Measurements from ENCODE around the gene CEP85. TPM values are rescaled to one million over a fixed set of nuclear protein-coding genes. Genes with fewer than 3 reads are reported as not detected.

Gene CEP85
- total and polyA plus RNA-seq, 10 of the 15 experiments (the other 5 are each of a cell fraction or from before 2014, with no cell fraction given): 8.4 to 26.8 (median 21.5) TPM

DNA sequence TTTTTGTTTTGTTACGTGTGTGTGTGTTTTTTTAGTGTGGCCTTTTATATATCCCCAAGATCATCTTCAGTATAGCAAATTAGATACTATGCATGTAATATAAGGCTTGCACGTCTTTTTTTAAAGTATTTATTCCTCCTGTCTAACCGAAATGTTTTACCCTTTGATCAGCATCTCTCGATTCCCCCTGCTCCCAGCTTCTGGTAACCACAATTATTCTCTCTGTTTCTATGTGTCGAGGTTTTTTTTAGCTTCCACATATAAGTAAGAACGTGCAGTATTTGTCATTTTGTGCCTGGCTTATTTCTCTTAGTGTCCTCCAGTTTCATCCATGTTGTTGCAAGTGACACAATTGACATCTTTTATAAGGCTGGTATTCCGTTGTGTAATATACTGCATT lies 18.7 kb downstream of the CEP85 start:
- Histone ChIP-seq H3K9me3 (replicated peaks; ENCODE audit: control insufficient read depth, insufficient read depth, low read length) (no peaks in the 10 kb centered on the region), H3K4me2 (ENCODE audit: control insufficient read depth, insufficient read depth) (no peak overlapping the region), H3K27me3 (replicated peaks in 1 of 2; ENCODE audit: control insufficient read depth in 2 of 2, insufficient read depth in 2 of 2, low read length in 1 of 2) (no peaks in the 10 kb centered on the region), H3K9ac (ENCODE audit: control insufficient read depth, insufficient read depth, low read length) (no peak overlapping the region), H3K36me3 (ENCODE audit: control insufficient read depth in 2 of 2, insufficient read depth in 2 of 2, low read length in 1 of 2) (peaks cover 7 to 8% of the 10 kb centered on the region in 2 experiments), H3K27ac (ENCODE audit: control insufficient read depth, insufficient read depth) (no peak overlapping the region), H2AFZ (ENCODE audit: control insufficient read depth, low read depth, low read length) (no peak overlapping the region), H3K4me1 (ENCODE audit: control insufficient read depth, insufficient read depth, low read length) (no peaks in the 10 kb centered on the region), H4K20me1 (ENCODE audit: control insufficient read depth, insufficient read depth) (no peaks in the 10 kb centered on the region), H3K79me2 (ENCODE audit: control insufficient read depth, insufficient read depth, low read length) (no peaks in the 10 kb centered on the region), H3K4me3 (no peak overlapping the region)
- in situ Hi-C loops (cut with MboI) (no loop called here), intact Hi-C loops (cut with micrococcal nuclease; ENCODE audit: unreplicated experiment) (no loop called here)
- 49% methylated on average over 7 of the region's 7 CpGs for WGBS (ENCODE audit: insufficient coverage, insufficient replicate concordance, low lambda C conversion rate, missing lambda C conversion rate)
- no TSS peak for BruUV-seq (replicated peaks)
- SMC1A ChIA-PET (ENCODE audit: uncharacterized antibody, unreplicated experiment): no interaction called here
- CTCF ChIA-PET: interaction anchor here (1.0 kb wide), 1 partner anchor 9 kb away, joined by 3 read pairs; no protein-coding TSS in a partner anchor
- POLR2A ChIA-PET: no interaction called here
- DNase-seq (ENCODE audit: low read depth, low spot score) (no peak), FAIRE-seq (no peak), ATAC-seq (no peak)
- TF ChIP-seq RUNX3 (IDR thresholded peaks at IDR 0.05; ENCODE audit: low read length): peak; percentile 38; the same call in 1 of the 2 replicates
- TF ChIP-seq, protein P1, sequence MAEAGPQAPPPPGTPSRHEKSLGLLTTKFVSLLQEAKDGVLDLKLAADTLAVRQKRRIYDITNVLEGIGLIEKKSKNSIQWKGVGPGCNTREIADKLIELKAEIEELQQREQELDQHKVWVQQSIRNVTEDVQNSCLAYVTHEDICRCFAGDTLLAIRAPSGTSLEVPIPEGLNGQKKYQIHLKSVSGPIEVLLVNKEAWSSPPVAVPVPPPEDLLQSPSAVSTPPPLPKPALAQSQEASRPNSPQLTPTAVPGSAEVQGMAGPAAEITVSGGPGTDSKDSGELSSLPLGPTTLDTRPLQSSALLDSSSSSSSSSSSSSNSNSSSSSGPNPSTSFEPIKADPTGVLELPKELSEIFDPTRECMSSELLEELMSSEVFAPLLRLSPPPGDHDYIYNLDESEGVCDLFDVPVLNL (IDR thresholded peaks at IDR 0.05; ENCODE audit: low read depth, low read length): no peak
- RAD21 ChIA-PET (ENCODE audit: unreplicated experiment): no interaction called here

DNA sequence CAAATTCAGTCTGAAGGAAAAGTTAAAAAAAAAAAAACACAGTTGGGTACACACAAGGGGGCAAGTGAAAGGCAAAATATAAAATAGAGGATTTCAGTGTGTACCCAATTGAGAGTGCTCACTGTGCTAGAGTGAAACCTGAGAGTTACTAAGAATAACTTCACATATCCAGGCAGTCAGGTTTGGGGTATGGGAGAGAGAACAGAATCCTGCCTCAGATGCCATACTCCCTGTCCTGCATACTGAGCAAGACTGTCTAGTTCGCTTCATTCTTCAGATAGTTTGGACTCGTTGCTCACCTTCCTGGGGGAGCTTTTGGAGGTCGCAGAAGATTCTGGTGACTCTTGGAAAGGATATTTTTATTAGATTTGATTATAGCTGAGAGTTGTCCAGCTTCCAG lies 20.4 kb downstream of the CEP85 start:
- no peak for ATAC-seq
- Histone ChIP-seq H3K4me2 (ENCODE audit: control insufficient read depth, insufficient read depth) (no peak overlapping the region), H3K4me3 (no peak overlapping the region), H3K4me1 (ENCODE audit: control insufficient read depth, insufficient read depth, low read length) (no peaks in the 10 kb centered on the region), H3K27me3 (replicated peaks in 1 of 2; ENCODE audit: control insufficient read depth in 2 of 2, insufficient read depth in 2 of 2, low read length in 1 of 2) (no peaks in the 10 kb centered on the region), H3K27ac (ENCODE audit: control insufficient read depth, insufficient read depth) (no peak overlapping the region), H2AFZ (ENCODE audit: control insufficient read depth, low read depth, low read length) (no peak overlapping the region), H3K9me3 (replicated peaks; ENCODE audit: control insufficient read depth, insufficient read depth, low read length) (no peaks in the 10 kb centered on the region), H3K9ac (ENCODE audit: control insufficient read depth, insufficient read depth, low read length) (no peak overlapping the region), H4K20me1 (ENCODE audit: control insufficient read depth, insufficient read depth) (no peaks in the 10 kb centered on the region), H3K79me2 (ENCODE audit: control insufficient read depth, insufficient read depth, low read length) (no peaks in the 10 kb centered on the region), H3K36me3 (ENCODE audit: control insufficient read depth in 2 of 2, insufficient read depth in 2 of 2, low read length in 1 of 2) (peaks cover 10 to 17% of the 10 kb centered on the region in 2 experiments)
- in situ Hi-C loops (cut with MboI): no loop called here
- SMC1A ChIA-PET (ENCODE audit: uncharacterized antibody, unreplicated experiment): no interaction called here
- TF ChIP-seq FOXK2 (IDR thresholded peaks at IDR 0.05): no peak
- no peak for TF ChIP-seq MEF2A (IDR thresholded peaks at IDR 0.05; ENCODE audit: insufficient read depth, low read depth, low read length)
- TF ChIP-seq PML (IDR thresholded peaks at IDR 0.05; ENCODE audit: low read length): no peak
- TF ChIP-seq SMAD5 (IDR thresholded peaks at IDR 0.05; ENCODE audit: low read depth): no peak
- TF ChIP-seq, protein P2, sequence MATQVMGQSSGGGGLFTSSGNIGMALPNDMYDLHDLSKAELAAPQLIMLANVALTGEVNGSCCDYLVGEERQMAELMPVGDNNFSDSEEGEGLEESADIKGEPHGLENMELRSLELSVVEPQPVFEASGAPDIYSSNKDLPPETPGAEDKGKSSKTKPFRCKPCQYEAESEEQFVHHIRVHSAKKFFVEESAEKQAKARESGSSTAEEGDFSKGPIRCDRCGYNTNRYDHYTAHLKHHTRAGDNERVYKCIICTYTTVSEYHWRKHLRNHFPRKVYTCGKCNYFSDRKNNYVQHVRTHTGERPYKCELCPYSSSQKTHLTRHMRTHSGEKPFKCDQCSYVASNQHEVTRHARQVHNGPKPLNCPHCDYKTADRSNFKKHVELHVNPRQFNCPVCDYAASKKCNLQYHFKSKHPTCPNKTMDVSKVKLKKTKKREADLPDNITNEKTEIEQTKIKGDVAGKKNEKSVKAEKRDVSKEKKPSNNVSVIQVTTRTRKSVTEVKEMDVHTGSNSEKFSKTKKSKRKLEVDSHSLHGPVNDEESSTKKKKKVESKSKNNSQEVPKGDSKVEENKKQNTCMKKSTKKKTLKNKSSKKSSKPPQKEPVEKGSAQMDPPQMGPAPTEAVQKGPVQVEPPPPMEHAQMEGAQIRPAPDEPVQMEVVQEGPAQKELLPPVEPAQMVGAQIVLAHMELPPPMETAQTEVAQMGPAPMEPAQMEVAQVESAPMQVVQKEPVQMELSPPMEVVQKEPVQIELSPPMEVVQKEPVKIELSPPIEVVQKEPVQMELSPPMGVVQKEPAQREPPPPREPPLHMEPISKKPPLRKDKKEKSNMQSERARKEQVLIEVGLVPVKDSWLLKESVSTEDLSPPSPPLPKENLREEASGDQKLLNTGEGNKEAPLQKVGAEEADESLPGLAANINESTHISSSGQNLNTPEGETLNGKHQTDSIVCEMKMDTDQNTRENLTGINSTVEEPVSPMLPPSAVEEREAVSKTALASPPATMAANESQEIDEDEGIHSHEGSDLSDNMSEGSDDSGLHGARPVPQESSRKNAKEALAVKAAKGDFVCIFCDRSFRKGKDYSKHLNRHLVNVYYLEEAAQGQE (IDR thresholded peaks at IDR 0.05; ENCODE audit: low read depth, low read length): no peak
- no peak for TF ChIP-seq ZNF207 (IDR thresholded peaks at IDR 0.05; ENCODE audit: borderline replicate concordance)
- TF ChIP-seq, protein P3, sequence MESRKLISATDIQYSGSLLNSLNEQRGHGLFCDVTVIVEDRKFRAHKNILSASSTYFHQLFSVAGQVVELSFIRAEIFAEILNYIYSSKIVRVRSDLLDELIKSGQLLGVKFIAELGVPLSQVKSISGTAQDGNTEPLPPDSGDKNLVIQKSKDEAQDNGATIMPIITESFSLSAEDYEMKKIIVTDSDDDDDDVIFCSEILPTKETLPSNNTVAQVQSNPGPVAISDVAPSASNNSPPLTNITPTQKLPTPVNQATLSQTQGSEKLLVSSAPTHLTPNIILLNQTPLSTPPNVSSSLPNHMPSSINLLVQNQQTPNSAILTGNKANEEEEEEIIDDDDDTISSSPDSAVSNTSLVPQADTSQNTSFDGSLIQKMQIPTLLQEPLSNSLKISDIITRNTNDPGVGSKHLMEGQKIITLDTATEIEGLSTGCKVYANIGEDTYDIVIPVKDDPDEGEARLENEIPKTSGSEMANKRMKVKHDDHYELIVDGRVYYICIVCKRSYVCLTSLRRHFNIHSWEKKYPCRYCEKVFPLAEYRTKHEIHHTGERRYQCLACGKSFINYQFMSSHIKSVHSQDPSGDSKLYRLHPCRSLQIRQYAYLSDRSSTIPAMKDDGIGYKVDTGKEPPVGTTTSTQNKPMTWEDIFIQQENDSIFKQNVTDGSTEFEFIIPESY (IDR thresholded peaks at IDR 0.05): no peak
- TF ChIP-seq CBFB (IDR thresholded peaks at IDR 0.05; ENCODE audit: low read depth): no peak
- no peak for TF ChIP-seq YBX1 (IDR thresholded peaks at IDR 0.05)
- CTCF ChIA-PET: interaction anchor here (0.6 kb wide), 1 partner anchor 1859 kb away, joined by 3 read pairs; no protein-coding TSS in a partner anchor
- RAD21 ChIA-PET (ENCODE audit: unreplicated experiment): interaction anchor here (1.2 kb wide), 1 partner anchor 115 kb away, joined by 3 read pairs; no protein-coding TSS in a partner anchor
- no TSS peak for BruUV-seq (replicated peaks)
- 96% methylated on average over 3 of the region's 3 CpGs for WGBS (ENCODE audit: insufficient coverage, insufficient replicate concordance, low lambda C conversion rate, missing lambda C conversion rate)
- no peak for FAIRE-seq
- POLR2A ChIA-PET: no interaction called here
- intact Hi-C loops (cut with micrococcal nuclease; ENCODE audit: unreplicated experiment): no loop called here
- DNase-seq (ENCODE audit: low read depth, low spot score): no peak
